Epithelial cell of proximal tubule (primary cell): Measurements from ENCODE around the gene CFAP298. TPM values are rescaled to one million over a fixed set of nuclear protein-coding genes. Genes with fewer than 3 reads are reported as not detected.

Experiments
- DNase-seq: peaks from one replicate; pipeline ENCODE4 v3.0.0-alpha.2; 2011; ENCODE audit warnings: low read depth
- H3K4me3 ChIP-seq: 2 replicates; pipeline ENCODE4 v1.5.1; 2011; ENCODE audit warnings: low read depth, mild to moderate bottlenecking, low read length
- CTCF ChIP-seq: conservative IDR thresholded peaks from 2 replicates; pipeline ENCODE4 v1.5.1; 2012; ENCODE audit warnings: low read depth, mild to moderate bottlenecking, low read length
- total RNA-seq: library from RNA; depleted of rRNA; stranded (reverse); fragments of >200 nt; gene quantifications from 2 replicates; pipeline ENCODE4 v1.2.3, GENCODE V29; 2015

Gene CFAP298
- total RNA-seq, 1 donor from 2014 or later, result 70.5 TPM

- no peak for DNase-seq
- TF ChIP-seq CTCF, result no peak
- H3K4me3 ChIP-seq, result no peak overlapping the region
Observed at GRCh38 chr21:32595431-32595830, 16.7 kb downstream of the CFAP298 start.

- no peak overlapping the region for H3K4me3 ChIP-seq
- DNase-seq, result no peak
- no peak for TF ChIP-seq CTCF
Observed at GRCh38 chr21:32593690-32594089, 18.5 kb downstream of the CFAP298 start.

GRCh38 chr21:32592929-32593502, 19.2 kb downstream of the CFAP298 start:
- DNase-seq, result no peak
- no peak for TF ChIP-seq CTCF
- no peak overlapping the region for H3K4me3 ChIP-seq

GRCh38 chr21:32590130-32590529, 22.0 kb downstream of the CFAP298 start:
- DNase-seq, result no peak
- TF ChIP-seq CTCF, result no peak
- H3K4me3 ChIP-seq, result no peak overlapping the region

- TF ChIP-seq CTCF, result no peak
- no peak overlapping the region for H3K4me3 ChIP-seq
- DNase-seq, result no peak
Observed at GRCh38 chr21:32587651-32588050, 24.5 kb downstream of the CFAP298 start.

GRCh38 chr21:32587120-32587519, 25.1 kb downstream of the CFAP298 start:
- no peak overlapping the region for H3K4me3 ChIP-seq
- TF ChIP-seq CTCF, result no peak
- DNase-seq, result no peak

GRCh38 chr21:32585970-32586369, 26.2 kb downstream of the CFAP298 start:
- no peak for DNase-seq
- no peak for TF ChIP-seq CTCF
- H3K4me3 ChIP-seq, result no peak overlapping the region
